Hepatocyte (in vitro differentiated cells): ENCODE data around the gene BARX2.

Experiments used
- EZH2 ChIP-seq: fragments of 200-600 bp; sonication (generic); IDR thresholded peaks from 2 replicates; pipeline ENCODE4 v1.6.1; 2016; ENCODE audit warnings: antibody characterized with exemption, mild to moderate bottlenecking, borderline replicate concordance
- EZH2phosphoT487 ChIP-seq: fragments of 200-600 bp; sonication (generic); IDR thresholded peaks from one replicate; pipeline ENCODE4 v1.6.1; 2018; ENCODE audit warnings: antibody characterized with exemption, mild to moderate bottlenecking, low read depth, moderate library complexity; ENCODE audit not compliant: unreplicated experiment, severe bottlenecking
- TF ChIP-seq, protein P1 (sequence below): fragments of 200-600 bp; sonication (generic); IDR thresholded peaks from 2 replicates; pipeline ENCODE4 v1.5.1; 2016; ENCODE audit warnings: antibody characterized with exemption, mild to moderate bottlenecking; ENCODE audit not compliant: poor library complexity

DNA sequence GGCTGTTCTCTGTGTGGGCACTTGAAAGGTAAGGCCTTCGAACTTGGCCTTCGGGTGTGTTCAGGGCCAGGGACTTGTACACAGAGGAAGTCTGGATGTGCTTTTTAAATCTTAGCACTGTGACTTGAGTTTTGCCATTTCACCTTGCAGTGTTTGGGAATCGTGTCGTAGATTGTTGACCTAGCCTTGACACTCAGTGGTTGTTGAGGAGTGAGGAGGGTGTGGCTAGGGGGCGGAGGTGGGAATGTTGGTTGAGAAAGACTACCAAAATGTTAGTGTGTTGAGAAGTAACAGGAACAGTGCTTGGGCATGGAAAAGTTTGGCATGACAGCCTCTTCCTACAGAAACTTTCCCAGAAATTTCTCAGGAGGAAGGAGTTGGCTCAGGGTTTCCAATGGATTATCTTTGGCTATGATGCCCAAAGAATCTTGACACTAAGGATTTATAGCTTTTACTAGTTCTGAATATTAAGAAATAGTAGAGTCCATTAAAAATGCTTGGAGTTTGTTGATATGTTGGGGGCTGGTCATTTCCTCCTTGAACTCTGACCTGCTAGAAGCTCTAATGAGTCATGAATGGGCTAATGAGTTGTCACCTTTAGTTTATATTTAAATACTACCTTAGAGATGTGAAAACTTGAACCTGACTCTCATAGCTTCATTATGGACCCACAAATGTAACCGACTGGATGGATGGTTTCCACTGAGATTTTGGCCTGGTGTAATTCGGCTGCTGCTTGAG lies 40.6 kb downstream of the BARX2 start:
- TF ChIP-seq EZH2 (no peak), EZH2phosphoT487 (no peak)
- TF ChIP-seq, protein P1, sequence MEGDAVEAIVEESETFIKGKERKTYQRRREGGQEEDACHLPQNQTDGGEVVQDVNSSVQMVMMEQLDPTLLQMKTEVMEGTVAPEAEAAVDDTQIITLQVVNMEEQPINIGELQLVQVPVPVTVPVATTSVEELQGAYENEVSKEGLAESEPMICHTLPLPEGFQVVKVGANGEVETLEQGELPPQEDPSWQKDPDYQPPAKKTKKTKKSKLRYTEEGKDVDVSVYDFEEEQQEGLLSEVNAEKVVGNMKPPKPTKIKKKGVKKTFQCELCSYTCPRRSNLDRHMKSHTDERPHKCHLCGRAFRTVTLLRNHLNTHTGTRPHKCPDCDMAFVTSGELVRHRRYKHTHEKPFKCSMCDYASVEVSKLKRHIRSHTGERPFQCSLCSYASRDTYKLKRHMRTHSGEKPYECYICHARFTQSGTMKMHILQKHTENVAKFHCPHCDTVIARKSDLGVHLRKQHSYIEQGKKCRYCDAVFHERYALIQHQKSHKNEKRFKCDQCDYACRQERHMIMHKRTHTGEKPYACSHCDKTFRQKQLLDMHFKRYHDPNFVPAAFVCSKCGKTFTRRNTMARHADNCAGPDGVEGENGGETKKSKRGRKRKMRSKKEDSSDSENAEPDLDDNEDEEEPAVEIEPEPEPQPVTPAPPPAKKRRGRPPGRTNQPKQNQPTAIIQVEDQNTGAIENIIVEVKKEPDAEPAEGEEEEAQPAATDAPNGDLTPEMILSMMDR: no peak
